GM21528 (cell line): ENCODE results near the gene MAML3.

ENCODE experiments used
- ATAC-seq: cut with Tn5 transposase; IDR thresholded peaks from one replicate; pipeline ENCODE4 v1.9.1; 2021; ENCODE audit warnings: mild to moderate bottlenecking, moderate library complexity; ENCODE audit not compliant: unreplicated experiment, low FRiP score

The MAML3 gene

DNA sequence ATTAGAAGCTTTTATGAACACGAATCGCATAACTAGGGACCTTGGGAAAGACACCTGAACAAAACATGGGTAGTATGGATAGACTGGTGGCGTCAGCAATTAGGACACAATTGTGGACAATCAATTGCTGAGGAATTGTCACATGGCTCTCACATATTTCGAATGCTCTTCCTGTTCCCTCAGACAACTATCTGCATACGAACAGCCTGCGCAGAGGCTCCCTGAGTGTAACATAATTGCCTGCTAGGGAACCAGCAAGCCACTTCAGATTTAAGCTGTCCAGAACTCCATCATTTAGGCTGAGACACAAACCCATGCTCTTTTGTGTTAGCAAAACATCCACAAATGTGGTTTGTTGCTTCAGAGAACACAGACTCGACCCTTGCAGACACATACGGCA is 327.6 kb downstream of the MAML3 start:
- no peak for ATAC-seq

DNA sequence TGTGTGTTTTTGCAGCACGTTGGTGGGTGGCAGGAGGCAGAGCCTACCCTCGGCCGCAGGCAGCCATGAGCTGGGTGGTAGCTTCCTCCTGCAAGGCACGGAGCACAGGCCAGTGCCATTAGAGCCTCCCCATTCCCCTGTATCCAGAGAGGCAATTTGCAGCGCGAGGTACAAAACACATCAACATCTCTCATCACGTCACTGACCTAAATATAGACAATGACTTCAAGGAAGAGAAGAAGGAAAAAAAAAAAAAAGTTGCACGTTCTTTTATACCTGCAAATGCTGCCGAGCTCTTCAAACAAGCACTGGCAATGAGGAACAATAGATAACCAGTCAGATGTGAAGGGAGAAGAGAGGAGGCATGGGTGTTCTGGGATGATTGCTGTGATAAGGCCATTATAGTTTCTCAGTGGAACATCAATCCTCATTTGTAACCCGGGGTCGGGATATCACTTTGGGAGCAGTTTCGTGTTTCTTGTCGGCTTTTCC is 328.4 kb downstream of the MAML3 start:
- no peak for ATAC-seq

DNA sequence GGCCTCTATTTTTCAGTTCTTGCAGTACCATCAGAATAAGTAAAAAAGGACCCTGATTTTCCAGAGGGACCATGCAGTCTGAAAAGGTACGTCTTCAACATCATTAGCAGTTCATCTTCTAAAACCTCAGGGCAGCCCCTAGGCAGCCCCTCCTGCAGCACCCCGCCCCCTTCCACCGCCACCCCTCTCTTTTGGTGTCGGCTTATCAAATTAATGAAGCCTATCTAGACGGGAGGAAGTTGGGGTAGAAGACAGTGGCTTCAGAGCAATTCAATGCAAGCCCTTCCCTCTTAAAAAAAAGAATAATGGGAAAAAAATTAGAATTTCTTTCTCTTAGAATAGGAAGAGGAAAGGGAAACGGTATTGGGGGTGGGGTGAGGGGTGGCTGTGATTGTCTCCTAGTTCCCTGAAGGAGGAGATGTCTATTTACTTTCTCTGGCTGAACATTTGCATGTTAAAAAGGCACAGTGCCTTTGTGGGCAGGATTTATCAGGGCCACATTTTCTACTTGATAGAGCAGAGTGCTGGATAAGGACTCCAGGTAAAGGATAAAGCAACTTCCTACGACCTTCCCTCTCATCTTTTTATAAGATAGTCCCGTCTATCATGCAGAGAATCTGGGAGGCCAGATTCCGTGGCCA is 329.0 kb downstream of the MAML3 start:
- no peak for ATAC-seq

DNA sequence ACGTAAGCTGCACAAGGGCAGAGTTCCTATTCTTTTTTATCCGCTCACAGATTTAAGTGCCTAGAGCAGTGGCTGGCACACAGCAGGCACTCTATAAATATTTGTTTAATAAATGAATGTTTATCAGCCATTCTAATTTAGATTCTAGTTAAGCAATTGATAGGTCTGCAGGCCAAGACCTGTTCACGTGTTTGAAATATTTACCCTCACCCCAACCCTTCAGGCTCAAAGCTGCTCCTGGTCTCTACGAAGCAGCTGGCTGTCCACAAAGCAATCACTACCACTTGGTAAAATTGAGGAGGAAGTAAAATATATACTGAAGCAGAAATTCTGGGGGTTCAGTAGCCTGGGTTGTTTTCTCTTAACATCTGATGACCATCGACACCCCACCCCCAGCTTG is 330.2 kb downstream of the MAML3 start:
- no peak for ATAC-seq

DNA sequence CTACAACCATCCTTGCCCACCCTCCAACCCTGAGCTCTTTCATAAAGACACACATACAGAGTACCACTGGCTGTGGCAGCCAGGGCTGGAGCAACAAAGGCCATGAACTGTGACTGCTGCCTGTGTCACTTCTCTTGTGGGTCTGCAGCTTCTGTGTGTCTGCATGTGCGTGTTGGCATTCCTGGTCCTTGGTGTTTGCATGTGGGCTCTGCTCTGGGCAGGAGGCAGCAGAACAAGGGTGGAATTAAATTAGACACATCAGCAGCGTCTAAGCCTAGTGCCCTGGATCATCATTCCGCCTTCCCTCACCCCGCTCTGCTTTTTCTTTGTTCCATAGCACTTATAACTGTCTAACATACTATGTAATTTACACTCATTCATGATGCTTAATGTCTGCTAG is 330.6 kb downstream of the MAML3 start:
- ATAC-seq = no peak

DNA sequence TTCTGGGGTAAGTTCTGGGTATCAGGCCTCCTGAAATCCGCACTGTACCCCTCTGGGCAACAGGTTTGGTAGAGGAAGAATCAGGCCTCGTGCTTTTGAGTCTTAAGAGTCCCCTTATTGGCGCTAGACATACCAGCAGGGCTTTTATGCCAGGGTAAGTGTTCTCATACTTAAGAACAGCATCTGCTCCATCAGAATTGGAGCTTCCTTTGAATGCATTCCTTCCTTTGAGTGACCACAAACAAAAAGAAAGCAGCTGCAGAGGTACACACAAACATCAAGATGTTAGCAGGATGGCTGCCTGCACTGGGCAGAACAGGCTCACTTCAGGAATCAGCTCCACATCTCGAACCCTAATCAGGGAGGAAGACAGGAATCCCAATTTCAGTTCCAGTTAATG is 331.6 kb downstream of the MAML3 start:
- no peak for ATAC-seq

DNA sequence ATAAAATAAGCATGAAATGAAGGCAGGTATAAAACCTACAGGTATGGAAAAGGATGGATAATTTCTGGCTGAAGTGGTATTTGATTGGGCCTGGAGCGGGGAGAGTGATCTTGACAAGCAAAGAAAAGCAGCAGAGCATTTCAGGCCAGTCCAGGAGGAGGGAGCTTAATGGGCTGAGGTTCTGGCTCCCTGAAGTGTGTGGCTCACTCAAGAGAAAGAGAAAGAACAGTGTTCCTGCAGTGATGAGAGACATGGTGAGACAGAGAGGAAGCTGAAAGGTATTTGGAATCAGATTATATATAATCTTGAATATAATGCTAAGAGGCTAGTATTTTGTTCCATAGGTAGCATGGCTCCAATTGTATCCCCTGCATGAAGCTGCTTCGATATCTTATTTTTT is 334.9 kb downstream of the MAML3 start:
- ATAC-seq = no peak

DNA sequence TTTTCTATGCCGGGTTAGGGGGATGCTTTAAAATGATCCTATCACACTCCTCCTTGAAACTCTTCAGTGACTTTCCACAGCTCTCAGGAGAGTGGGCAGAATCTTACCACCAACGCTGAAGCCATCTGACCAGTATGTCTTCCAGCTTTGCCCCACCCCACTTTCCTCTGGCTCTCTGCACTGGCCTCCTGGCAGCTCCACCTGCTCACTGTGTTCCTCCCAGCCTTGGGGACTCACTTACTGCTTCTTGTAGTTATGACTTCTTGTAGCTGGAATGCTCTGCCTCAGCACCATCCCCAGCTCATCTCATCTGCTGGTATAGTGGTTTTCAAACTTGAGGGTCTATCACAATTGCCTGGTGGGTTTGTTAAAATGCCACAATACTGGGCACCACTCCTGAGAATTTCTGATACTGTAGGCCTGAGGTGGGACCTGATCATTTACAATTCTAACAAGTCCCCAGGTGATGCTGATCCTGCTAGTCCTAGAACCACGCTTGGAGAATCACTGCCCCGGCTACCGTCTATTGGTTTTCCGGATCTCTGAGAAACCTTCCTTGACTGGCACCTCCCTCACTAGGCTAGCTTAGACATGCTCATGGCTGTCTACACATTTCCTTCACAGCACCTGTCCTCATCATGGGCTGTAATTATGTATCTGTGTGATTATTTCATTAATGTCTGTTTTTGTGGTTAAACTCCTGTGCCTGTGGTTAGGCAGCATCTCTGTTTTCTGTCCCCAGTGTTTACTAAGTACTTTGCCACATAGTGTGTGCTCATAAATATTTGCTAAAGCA is 336.1 kb downstream of the MAML3 start:
- ATAC-seq = no peak

DNA sequence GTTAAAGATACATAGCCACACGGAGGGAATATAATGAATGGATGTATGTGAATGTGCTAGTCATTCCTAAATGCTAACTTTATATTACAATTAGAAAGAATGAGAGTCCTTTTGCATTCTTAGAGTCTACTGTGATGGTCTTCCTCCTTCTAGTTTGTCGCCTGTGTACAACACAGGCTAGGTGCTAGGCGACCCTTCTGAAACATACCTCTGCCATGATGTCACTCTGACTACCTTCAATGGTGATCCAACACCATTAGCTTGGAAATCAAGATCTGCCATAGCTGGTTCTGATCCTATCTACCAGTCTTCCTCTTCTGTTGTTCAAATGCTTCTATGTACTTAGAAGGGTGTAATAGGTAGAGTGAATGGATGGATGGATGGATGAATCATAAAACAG is 337.1 kb downstream of the MAML3 start:
- ATAC-seq = no peak

DNA sequence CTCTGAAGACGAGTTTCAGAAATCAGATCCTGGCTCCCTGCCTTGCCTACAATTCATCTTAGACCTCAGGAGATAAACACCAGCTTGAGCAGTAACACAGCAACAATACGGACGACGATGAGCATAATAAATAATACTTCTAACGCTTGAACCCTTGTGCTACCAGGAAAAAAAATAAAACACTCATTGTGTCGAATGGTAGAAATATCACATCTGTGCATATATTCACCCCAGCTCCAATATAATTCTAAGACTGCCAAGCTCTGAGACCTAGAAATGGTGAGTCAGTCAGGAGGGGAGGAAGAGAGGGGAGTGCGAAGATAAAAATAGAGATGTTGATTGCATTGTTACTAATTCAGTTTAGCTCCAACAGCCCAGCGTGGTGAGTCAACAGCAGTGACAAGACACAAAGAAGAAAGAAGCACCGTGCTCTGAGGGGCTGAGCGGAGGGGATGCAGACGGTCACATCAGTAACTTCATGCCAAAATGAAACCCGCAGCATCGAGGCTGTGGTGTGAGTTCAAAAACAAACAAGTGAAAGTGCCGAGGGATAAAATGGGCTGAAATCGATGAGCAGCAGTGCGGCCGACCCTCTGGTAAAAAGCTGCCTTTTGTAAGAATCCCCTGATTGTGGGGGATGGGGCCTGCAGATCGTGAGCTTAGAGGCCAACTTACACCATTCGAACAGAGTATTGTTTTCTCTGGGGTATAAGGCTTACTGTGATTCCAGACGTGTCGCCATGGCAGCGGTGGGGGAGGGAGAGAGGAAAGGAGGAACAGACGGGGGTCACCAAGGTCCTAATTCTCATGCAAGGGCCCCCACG is 338.0 kb downstream of the MAML3 start:
- no peak for ATAC-seq

DNA sequence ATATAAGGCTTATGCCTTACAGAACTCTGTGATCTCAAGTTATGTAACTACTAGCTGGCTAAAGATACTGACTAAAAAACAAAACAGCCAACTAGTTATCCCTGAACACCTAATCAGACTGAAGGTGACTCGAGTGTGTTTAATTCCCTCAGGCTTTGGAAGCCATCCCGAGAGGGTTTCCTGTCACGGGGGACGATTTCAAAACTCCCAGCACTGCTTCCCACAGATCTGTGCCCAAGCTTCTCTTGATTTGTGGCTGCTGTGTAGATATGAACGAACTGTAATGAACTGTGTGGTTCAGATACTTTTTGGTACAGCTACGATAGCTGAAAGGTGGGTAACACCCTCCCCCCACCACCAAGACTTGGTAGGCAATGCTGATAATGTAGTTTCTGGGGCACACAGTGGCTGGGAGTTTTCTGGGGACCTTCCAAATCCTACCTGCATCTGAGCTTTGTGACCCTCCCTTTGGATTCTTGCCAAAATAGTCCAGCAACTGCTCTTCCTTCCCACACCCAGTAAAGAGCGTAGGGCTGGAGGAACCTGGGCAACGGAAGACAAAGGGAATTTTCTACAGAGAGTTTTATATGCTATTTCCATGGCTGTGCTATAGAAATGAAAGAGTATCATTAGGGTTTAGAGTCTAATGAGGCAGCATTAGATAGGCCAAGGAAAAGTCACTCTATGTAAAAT is 339.5 kb downstream of the MAML3 start:
- no peak for ATAC-seq

DNA sequence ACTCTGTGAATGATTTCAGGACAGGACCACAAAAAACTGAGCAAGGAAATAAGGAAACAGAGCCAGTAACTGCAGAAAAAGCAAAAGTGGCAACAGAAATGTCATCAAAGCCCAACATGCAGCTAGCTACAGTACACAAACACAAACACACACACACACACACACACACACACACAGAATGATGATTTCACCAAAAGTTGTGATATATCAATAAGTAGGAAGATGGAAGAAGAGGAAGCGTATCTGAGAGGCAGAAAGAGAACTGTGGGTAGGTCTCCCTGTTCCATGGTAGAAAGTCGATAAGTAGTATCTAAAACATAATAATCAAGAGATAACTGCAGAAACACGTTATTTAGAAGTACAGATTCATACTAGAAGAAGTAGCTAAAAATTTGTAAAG is 340.1 kb downstream of the MAML3 start:
- ATAC-seq = no peak

DNA sequence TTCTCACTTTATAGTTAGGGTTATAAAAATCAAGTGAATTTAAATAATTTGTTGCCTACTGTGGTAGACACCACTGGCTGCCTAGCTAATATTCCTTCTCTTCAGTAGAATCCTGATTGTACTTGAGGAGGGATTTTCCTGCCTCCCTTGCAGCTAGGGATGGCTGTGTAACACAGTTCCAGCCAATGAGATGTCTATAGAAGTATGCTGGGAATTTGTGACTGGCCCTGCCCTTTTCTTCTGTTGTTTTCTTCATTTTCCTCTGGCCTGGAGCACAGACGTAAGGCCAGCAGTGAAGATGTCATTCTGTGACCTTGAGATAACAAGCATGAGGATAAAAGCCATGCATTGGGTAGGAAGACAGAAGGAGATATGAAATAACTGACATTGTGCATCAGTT is 343.3 kb downstream of the MAML3 start:
- ATAC-seq = no peak

DNA sequence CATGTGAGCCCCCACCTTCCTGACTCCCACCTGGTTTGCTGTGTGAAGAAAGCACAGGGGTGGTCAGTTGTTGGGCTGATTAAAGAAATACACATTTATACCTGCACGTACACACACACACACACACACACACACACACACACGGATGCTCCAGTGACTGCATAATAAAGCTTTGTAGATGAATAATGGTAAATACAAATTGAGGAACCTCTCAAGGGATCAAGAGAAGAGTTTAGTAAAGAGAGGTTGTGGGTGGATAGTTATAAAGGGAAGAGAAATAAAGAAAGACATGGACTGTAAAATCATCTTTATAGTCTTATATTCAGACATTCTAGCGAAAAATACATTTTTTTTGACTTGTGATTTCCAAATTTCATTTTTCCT is 344.2 kb downstream of the MAML3 start:
- no peak for ATAC-seq

DNA sequence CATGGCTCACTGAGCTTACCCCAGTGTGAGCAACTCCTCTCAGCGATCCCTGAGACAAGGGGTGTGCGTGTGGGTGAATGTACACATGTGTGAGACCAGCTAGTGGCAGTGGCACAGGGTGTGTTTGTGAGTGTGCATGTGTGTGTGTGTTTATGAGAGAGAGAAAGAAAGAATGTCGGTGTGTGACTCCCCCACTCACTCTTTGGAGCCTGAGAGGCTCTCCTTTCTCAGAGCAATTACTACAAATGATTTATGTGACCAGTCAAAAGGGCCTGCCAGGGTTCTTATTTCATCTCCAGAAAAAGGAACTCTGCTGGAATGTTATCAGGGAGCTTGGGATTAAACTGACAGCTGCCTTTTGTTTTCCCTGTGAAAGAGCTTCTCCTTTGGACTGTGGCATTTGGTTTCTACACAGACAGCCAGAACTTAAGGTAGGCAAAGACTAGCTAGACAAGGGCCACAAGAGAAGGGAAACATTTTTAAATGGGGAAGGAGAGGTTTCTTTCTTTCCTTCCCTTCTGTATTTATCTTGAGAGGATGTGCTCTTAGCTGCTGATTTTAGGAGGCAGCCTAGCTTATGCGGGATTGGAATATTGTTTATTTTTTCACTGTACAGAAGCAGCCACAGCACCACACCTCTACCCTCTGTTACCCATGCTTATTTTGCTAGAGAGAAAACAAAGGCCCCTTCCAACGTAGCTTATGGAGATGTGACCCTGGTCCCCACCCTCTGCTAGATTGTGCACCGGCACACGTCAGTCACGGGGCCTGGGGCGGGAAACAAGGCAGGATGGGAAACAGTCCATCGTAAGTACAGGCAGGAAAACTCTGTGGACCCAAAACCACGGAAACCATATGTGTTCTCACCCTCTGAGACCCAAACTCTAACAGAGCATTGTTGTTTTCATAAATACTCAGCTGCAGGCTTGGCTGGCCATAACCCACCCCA is 344.9 kb downstream of the MAML3 start:
- ATAC-seq = no peak

DNA sequence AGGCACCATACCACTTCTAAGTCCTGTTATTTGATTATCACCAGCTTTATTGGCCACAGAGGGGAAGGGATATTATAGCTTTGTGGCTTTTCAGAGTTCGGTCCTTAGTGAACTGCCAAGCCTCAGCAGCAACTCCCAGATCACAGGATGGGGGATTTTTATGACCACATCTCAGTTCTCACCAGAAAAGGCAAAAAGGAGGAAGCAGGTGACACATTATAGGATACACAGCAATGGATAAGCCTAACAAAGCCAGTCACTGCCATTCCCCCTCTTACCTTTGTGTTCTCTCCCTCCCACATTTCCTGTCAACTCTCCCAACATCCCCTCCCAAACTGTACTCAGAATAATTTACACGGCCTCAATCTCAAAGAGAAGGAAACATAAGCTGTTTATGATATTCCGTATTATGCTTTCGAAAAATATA is 345.6 kb downstream of the MAML3 start:
- no peak for ATAC-seq

DNA sequence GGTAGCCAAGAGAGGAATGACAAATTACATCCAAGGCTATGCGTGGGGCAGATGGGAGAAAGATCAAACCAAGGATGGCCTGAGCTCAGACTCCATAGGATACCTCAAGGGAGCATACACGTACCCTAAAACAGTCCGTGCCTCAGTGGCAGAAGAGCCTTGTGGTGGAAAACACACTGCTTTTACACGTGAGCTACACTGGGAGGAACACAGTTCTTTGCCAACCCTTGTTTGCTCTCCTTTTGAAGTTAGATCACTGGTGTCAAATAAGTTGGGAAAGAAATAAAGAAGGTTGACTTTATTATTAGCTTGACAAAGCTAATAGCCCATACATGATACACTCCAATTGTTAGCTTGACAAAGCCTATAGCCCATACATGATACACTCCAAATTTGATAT is 346.5 kb downstream of the MAML3 start:
- no peak for ATAC-seq

DNA sequence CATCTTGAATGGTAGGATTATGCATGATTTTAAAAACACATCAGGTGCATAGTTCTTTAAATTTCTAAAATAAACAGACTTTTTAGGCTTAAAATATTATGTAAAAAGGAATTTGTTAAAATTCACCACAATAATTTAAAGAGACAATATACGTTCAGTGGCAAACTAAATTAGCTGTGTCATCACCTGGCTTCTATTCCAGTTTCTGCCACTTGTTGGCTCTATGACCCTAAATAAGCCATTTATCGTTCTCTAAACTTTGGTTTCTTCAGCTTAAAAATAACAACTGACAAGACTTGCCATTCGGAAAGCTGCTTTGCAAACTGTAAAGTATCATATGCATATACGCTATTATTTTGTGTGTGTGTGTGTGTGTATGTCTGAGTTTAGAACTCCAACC is 347.1 kb downstream of the MAML3 start:
- no peak for ATAC-seq

DNA sequence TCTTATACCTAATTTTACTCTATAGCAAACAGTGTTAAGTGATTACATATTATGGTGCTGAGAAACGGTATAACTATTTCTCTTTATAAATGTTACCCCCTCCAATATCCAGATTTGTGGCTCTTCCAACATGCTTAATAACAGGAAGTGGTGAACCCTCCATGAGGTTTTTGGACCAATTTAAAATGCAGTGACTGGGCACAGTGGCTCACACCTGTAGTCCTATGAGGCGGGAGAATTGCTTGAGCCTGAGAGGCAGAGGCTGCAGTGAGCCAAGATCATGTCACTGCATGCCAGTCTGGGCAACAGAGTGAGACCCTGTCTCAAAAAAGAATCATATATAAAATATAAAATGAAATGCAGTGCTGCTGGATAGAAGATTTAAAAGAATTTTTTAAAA is 351.1 kb downstream of the MAML3 start:
- no peak for ATAC-seq

DNA sequence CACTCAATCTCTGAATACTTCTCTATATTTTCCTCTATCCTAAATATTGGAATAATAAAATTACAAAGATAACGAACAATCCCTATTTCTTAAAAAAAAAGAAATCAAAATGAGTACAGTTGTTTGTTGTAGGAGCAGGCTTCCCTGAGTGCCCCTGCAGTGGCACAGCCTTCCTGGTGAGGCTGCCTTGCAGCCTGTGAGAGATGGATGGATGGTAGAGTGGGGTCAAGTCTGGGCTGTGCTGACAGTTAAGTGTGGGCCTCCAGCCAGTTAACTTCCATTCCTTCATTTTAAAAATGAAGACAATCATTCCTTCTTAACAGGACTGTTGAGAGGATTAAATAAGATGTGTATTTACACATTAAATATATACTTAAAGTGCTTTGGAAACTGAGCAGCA is 351.5 kb downstream of the MAML3 start:
- no peak for ATAC-seq
